ENCODE results near the gene LNX1. TPM values are rescaled to one million over a fixed set of nuclear protein-coding genes. Genes with fewer than 3 reads are reported as not detected.

Gene LNX1
- total and polyA plus RNA-seq, 2 donors (not counting 1 experiment from before 2014, with no cell fraction given), result 0.48 to 1.3 TPM

GRCh38 chr4:53622739-53623151 is 31.5 kb upstream of the LNX1 start:
- peak; percentile 60 to 80 for DNase-seq (ENCODE audit: low read depth in 2 of 2)
- no peak overlapping the region for H3K9ac ChIP-seq (ENCODE audit: insufficient read depth, low read length)
- no peak overlapping the region for H2AFZ ChIP-seq (ENCODE audit: low read length)
- no peak overlapping the region for H3K4me3 ChIP-seq (replicated peaks in 1 of 4; ENCODE audit: control extremely low read depth in 1 of 4, insufficient read depth in 1 of 4, low read depth in 3 of 4, low read length in 4 of 4)
- H3K27me3 ChIP-seq (ENCODE audit: control insufficient read depth, insufficient read depth, low read length), result no peaks in the 10 kb centered on the region
- no peaks in the 10 kb centered on the region for H3K4me1 ChIP-seq (ENCODE audit: control insufficient read depth, extremely low read depth, insufficient read depth, low read length)
- no peaks in the 10 kb centered on the region for H4K20me1 ChIP-seq (ENCODE audit: control insufficient read depth, extremely low read depth, insufficient read depth, low read length)
- H3K79me2 ChIP-seq (ENCODE audit: control insufficient read depth, insufficient read depth, low read length), result no peaks in the 10 kb centered on the region
- no peak overlapping the region for H3K4me2 ChIP-seq (ENCODE audit: extremely low read depth, insufficient read depth, low read length)
- no peak overlapping the region for H3K27ac ChIP-seq (ENCODE audit: insufficient read depth, low read length)
- H3K9me3 ChIP-seq (ENCODE audit: control insufficient read depth, insufficient read depth, low read depth, low read length), result no peaks in the 10 kb centered on the region
- TF ChIP-seq, protein P1, sequence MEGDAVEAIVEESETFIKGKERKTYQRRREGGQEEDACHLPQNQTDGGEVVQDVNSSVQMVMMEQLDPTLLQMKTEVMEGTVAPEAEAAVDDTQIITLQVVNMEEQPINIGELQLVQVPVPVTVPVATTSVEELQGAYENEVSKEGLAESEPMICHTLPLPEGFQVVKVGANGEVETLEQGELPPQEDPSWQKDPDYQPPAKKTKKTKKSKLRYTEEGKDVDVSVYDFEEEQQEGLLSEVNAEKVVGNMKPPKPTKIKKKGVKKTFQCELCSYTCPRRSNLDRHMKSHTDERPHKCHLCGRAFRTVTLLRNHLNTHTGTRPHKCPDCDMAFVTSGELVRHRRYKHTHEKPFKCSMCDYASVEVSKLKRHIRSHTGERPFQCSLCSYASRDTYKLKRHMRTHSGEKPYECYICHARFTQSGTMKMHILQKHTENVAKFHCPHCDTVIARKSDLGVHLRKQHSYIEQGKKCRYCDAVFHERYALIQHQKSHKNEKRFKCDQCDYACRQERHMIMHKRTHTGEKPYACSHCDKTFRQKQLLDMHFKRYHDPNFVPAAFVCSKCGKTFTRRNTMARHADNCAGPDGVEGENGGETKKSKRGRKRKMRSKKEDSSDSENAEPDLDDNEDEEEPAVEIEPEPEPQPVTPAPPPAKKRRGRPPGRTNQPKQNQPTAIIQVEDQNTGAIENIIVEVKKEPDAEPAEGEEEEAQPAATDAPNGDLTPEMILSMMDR (conservative IDR thresholded peaks at IDR 0.05 in 1 of 2, IDR thresholded peaks at IDR 0.05 in 1 of 2; ENCODE audit: low read depth in 1 of 2, low read length in 2 of 2), result no peak
- no peak for TF ChIP-seq EZH2 (IDR thresholded peaks at IDR 0.05; ENCODE audit: low read length, missing control alignments)
- no peaks in the 10 kb centered on the region for H3K36me3 ChIP-seq (ENCODE audit: control insufficient read depth, insufficient read depth, low read length)

- Histone ChIP-seq H3K4me1 (ENCODE audit: control insufficient read depth, extremely low read depth, insufficient read depth, low read length) (no peaks in the 10 kb centered on the region), H4K20me1 (ENCODE audit: control insufficient read depth, extremely low read depth, insufficient read depth, low read length) (no peaks in the 10 kb centered on the region), H3K4me2 (ENCODE audit: extremely low read depth, insufficient read depth, low read length) (no peak overlapping the region), H3K27ac (ENCODE audit: insufficient read depth, low read length) (no peak overlapping the region), H3K9ac (ENCODE audit: insufficient read depth, low read length) (no peak overlapping the region), H3K79me2 (ENCODE audit: control insufficient read depth, insufficient read depth, low read length) (no peaks in the 10 kb centered on the region), H3K36me3 (ENCODE audit: control insufficient read depth, insufficient read depth, low read length) (no peaks in the 10 kb centered on the region), H3K27me3 (ENCODE audit: control insufficient read depth, insufficient read depth, low read length) (no peaks in the 10 kb centered on the region), H3K9me3 (ENCODE audit: control insufficient read depth, insufficient read depth, low read depth, low read length) (no peaks in the 10 kb centered on the region), H2AFZ (ENCODE audit: low read length) (no peak overlapping the region), H3K4me3 (replicated peaks in 1 of 4; ENCODE audit: control extremely low read depth in 1 of 4, insufficient read depth in 1 of 4, low read depth in 3 of 4, low read length in 4 of 4) (no peak overlapping the region)
- no peak for TF ChIP-seq EZH2 (IDR thresholded peaks at IDR 0.05; ENCODE audit: low read length, missing control alignments)
- TF ChIP-seq, protein P1 (conservative IDR thresholded peaks at IDR 0.05 in 1 of 2, IDR thresholded peaks at IDR 0.05 in 1 of 2; ENCODE audit: low read depth in 1 of 2, low read length in 2 of 2), result peak in 1 of 2 donors; percentile 7
- no peak for DNase-seq (ENCODE audit: low read depth in 2 of 2)
Measured at GRCh38 chr4:53620956-53621355, 29.7 kb upstream of the LNX1 start.

DNA sequence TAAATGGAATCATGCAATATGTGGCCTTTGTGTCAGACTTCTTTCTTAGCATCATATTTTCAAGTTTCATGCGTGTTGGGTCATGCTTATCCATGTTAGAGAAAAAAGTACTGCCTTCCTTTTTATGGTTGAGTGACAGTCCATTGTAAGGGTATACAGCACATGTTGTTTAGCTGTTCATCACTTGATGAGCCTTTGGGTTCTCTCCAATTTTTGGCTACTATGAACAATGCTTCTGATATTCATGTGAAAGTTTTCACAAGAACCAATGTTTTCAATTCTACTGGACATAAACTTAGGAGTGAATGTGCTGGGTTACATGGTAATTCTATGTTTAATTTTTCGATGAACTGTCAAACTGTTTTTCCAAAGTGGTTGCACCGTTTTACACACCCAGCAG is 28.1 kb upstream of the LNX1 start:
- H3K27ac ChIP-seq (ENCODE audit: insufficient read depth, low read length), result no peak overlapping the region
- no peaks in the 10 kb centered on the region for H3K27me3 ChIP-seq (ENCODE audit: control insufficient read depth, insufficient read depth, low read length)
- H3K9ac ChIP-seq (ENCODE audit: insufficient read depth, low read length), result no peak overlapping the region
- no peaks in the 10 kb centered on the region for H4K20me1 ChIP-seq (ENCODE audit: control insufficient read depth, extremely low read depth, insufficient read depth, low read length)
- no peak overlapping the region for H3K4me2 ChIP-seq (ENCODE audit: extremely low read depth, insufficient read depth, low read length)
- no peak overlapping the region for H2AFZ ChIP-seq (ENCODE audit: low read length)
- H3K4me1 ChIP-seq (ENCODE audit: control insufficient read depth, extremely low read depth, insufficient read depth, low read length), result no peaks in the 10 kb centered on the region
- TF ChIP-seq, protein P1 (conservative IDR thresholded peaks at IDR 0.05 in 1 of 2, IDR thresholded peaks at IDR 0.05 in 1 of 2; ENCODE audit: low read depth in 1 of 2, low read length in 2 of 2), result no peak
- no peak for TF ChIP-seq EZH2 (IDR thresholded peaks at IDR 0.05; ENCODE audit: low read length, missing control alignments)
- H3K79me2 ChIP-seq (ENCODE audit: control insufficient read depth, insufficient read depth, low read length), result no peaks in the 10 kb centered on the region
- no peaks in the 10 kb centered on the region for H3K9me3 ChIP-seq (ENCODE audit: control insufficient read depth, insufficient read depth, low read depth, low read length)
- no peak overlapping the region for H3K4me3 ChIP-seq (replicated peaks in 1 of 4; ENCODE audit: control extremely low read depth in 1 of 4, insufficient read depth in 1 of 4, low read depth in 3 of 4, low read length in 4 of 4)
- no peak for DNase-seq (ENCODE audit: low read depth in 2 of 2)
- H3K36me3 ChIP-seq (ENCODE audit: control insufficient read depth, insufficient read depth, low read length), result no peaks in the 10 kb centered on the region

Data from fibroblast of lung (primary cell).